Measurements from ENCODE around the gene RAB3C.

DNA sequence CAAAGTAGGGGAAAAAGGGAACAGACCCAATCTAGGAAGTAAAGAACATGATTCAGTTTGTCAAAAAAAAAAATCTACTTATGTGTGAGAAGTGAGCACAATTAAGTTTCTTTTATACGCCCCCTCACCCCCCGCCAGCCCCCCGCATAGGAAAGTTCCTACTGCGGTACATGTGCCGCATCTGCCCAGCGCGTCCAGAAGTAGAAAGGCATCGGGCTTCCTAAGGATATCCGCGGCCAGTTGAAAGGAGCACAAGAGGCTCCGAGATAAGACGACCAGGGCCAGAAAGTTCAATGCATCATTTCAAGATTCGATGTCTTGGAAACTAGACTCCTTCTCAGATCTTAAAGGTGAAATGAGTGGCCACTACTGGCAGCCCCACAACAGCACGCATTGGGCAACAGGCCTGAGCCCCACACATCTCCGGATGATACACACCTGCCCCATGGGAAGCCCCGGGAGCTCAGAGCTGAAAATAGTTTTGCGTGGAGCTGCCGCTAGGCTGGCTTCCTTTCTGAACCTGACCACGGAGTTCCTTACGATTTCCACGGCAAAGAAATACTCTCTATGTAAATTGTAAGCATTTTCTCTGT is 203.9 kb downstream of the RAB3C start:
- no peak for TF ChIP-seq ELF4 (IDR thresholded peaks at IDR 0.05)
- TF ChIP-seq HDGF (IDR thresholded peaks at IDR 0.05; ENCODE audit: borderline replicate concordance), result no peak
- TF ChIP-seq SP1 (IDR thresholded peaks at IDR 0.05), result no peak
- TF ChIP-seq LEF1 (IDR thresholded peaks at IDR 0.05; ENCODE audit: borderline replicate concordance), result no peak
- TF ChIP-seq NFRKB (IDR thresholded peaks at IDR 0.05), result no peak
- no peak for TF ChIP-seq L3MBTL2 (conservative IDR thresholded peaks at IDR 0.05)
- no peak for TF ChIP-seq BHLHE40 (IDR thresholded peaks at IDR 0.05; ENCODE audit: borderline replicate concordance)
- TF ChIP-seq FOXA1 (IDR thresholded peaks at IDR 0.05), result no peak
- no peak for TF ChIP-seq ZNF384 (IDR thresholded peaks at IDR 0.05)
- TF ChIP-seq FOXK2 (IDR thresholded peaks at IDR 0.05), result no peak
- TF ChIP-seq ARNT (IDR thresholded peaks at IDR 0.05), result no peak
- TF ChIP-seq CTBP1 (IDR thresholded peaks at IDR 0.05; ENCODE audit: borderline replicate concordance), result no peak

All from HEK293T (cell line).